Measurements from ENCODE around the gene GM2A.

GM2A gene

GRCh38 chr5:151317871-151318270 lies 64.9 kb downstream of the GM2A start:
- H3K27ac ChIP-seq: no peak overlapping the region
- H3K27me3 ChIP-seq (ENCODE audit: insufficient read depth, low read depth): no peaks in the 10 kb centered on the region
- no peaks in the 10 kb centered on the region for H3K36me3 ChIP-seq (ENCODE audit: insufficient read depth)
- TF ChIP-seq CTCF (conservative IDR thresholded peaks at IDR 0.05; ENCODE audit: low read depth, low read length): no peak
- H3K79me2 ChIP-seq (ENCODE audit: insufficient read depth, low read depth): no peaks in the 10 kb centered on the region
- no peak overlapping the region for H3K9ac ChIP-seq
- no peaks in the 10 kb centered on the region for H4K20me1 ChIP-seq (ENCODE audit: insufficient read depth)
- H3K4me2 ChIP-seq: no peak overlapping the region
- H2AFZ ChIP-seq (ENCODE audit: low read depth): no peak overlapping the region
- no peak overlapping the region for H3K4me3 ChIP-seq (IDR thresholded peaks at IDR 0.05; ENCODE audit: insufficient read depth, low read depth, low read length)
- H3K4me1 ChIP-seq (ENCODE audit: low read depth, poor library complexity, severe bottlenecking): no peaks in the 10 kb centered on the region

- no peaks in the 10 kb centered on the region for H3K36me3 ChIP-seq (ENCODE audit: insufficient read depth)
- H3K27ac ChIP-seq: no peak overlapping the region
- no peak overlapping the region for H3K4me3 ChIP-seq (IDR thresholded peaks at IDR 0.05; ENCODE audit: insufficient read depth, low read depth, low read length)
- H3K4me2 ChIP-seq: no peak overlapping the region
- TF ChIP-seq CTCF (conservative IDR thresholded peaks at IDR 0.05; ENCODE audit: low read depth, low read length): no peak
- no peaks in the 10 kb centered on the region for H4K20me1 ChIP-seq (ENCODE audit: insufficient read depth)
- H3K79me2 ChIP-seq (ENCODE audit: insufficient read depth, low read depth): no peaks in the 10 kb centered on the region
- no peaks in the 10 kb centered on the region for H3K4me1 ChIP-seq (ENCODE audit: low read depth, poor library complexity, severe bottlenecking)
- H3K9ac ChIP-seq: no peak overlapping the region
- H2AFZ ChIP-seq (ENCODE audit: low read depth): no peak overlapping the region
- H3K27me3 ChIP-seq (ENCODE audit: insufficient read depth, low read depth): no peaks in the 10 kb centered on the region
Measured at GRCh38 chr5:151318850-151319732, 66.1 kb downstream of the GM2A start.

Data from KMS-11 (cell line).